Large intestine (tissue), 3 donors: ENCODE data around the gene NR1I3. TPM values are rescaled to one million over a fixed set of nuclear protein-coding genes. Genes with fewer than 3 reads are reported as not detected.
"Not testable (repeated sequence)": the region's sequence is repeated elsewhere in the genome, so short reads cannot be mapped to it uniquely, and the experiment has no call there.

Experiments
- DNase-seq, 2 donors: peaks; one replicate each; pipeline versions ENCODE4 v3.0.0 to v3.0.0-alpha.2; 2013
- H3K27ac ChIP-seq: one replicate; pipeline ENCODE4 v1.5.1; 2013; ENCODE audit warnings: low read length
- H3K27me3 ChIP-seq: 2 replicates; pipeline ENCODE4 v1.6.1; 2013; ENCODE audit warnings: low read length; ENCODE audit not compliant: control insufficient read depth, insufficient read depth
- H3K36me3 ChIP-seq: 2 replicates; pipeline ENCODE4 v1.6.1; 2013; ENCODE audit warnings: low read length; ENCODE audit not compliant: control insufficient read depth, insufficient read depth
- H3K4me1 ChIP-seq: one replicate; pipeline ENCODE4 v1.6.1; 2013; ENCODE audit warnings: low read length; ENCODE audit not compliant: control insufficient read depth, insufficient read depth
- H3K4me3 ChIP-seq: one replicate; pipeline ENCODE4 v1.5.1; 2013; ENCODE audit warnings: low read length
- H3K9me3 ChIP-seq: one replicate; pipeline ENCODE4 v1.6.1; 2013; ENCODE audit warnings: mild to moderate bottlenecking, low read depth, low read length, moderate library complexity; ENCODE audit not compliant: control insufficient read depth
- WGBS: methylation state at CpG from one replicate; pipeline ENCODE4 v1.1.5; 2013; ENCODE audit warnings: low lambda C conversion rate; ENCODE audit not compliant: insufficient coverage; 5-methylcytosine and 5-hydroxymethylcytosine counted together
- polyA plus RNA-seq: library from polyadenylated mRNA; unstranded; fragments of 120-200 nt; gene quantifications from one replicate; pipeline ENCODE4 v1.2.1, GENCODE V29; 2013

Gene NR1I3
- polyA plus RNA-seq, 1 donor = 13.1 TPM

DNA sequence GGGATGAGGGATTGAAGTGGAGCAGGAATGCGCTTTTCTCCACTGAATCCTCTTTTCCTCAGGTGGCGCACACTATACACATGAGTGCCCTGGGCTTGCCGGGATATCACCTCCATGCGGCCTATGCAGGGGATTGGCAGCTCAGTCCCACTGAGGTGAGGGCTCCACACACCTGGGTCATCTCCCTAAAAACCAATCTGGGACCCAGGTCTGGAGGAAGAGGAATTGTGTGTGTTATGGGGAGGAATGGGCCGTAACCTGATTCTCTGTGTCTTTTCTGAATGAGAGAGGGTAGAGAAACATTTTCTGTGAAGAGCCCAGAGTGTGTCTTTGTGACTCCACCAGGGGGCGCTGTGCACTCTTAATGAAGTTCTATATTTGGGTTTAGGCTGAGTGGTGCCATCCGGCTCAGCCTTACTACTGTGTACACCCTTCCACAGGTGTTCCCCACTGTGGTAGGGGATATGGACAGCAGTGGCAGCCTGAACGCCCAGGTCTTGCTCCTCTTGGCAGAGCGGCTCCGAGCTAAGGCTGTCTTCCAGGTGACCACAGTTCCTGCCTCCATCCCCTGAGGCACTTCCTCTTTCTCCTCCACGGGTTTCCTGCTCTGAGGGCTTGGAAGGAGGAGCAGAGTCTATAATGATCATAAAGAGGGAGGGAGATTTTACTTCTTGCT lies 10.7 kb downstream of the NR1I3 start:
- Histone ChIP-seq H3K4me1 (peaks cover 68% of the 10 kb centered on the region), H3K9me3 (no peaks in the 10 kb centered on the region), H3K36me3 (peaks cover 31% of the 10 kb centered on the region), H3K4me3 (peak overlapping the region; percentile 77), H3K27me3 (no peaks in the 10 kb centered on the region), H3K27ac (peak overlapping the region; percentile 46)
- DNase-seq = peak in 1 of 2 donors; percentile 76
- no CpG with 5 or more reads among the region's 11 CpGs for WGBS

DNA sequence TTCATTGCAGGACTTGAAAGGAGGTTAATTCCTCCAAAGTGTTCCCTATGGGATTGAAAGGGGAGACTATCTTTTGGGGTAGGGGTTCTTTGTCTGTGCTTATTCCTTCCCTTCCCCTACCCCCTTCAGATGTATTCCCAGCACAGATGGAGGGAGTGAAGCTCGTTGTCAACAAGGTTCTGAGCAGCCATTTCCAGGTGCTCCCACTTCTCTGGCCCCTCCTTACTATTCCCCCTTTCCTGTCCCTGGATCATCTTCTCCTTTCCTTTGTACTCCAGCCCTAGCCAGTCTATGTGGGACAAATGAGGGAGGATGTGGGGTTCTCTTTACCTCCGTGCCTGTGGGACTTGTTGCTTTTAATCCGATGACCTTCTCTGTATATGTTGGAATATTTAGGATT lies 11.2 kb downstream of the NR1I3 start:
- Histone ChIP-seq H3K27me3 (no peaks in the 10 kb centered on the region), H3K9me3 (no peaks in the 10 kb centered on the region), H3K27ac (peak overlapping the region; percentile 46), H3K36me3 (peaks cover 31% of the 10 kb centered on the region), H3K4me1 (peaks cover 68% of the 10 kb centered on the region), H3K4me3 (peak overlapping the region; percentile 77)
- no CpG with 5 or more reads among the region's 3 CpGs for WGBS
- no peak for DNase-seq

DNA sequence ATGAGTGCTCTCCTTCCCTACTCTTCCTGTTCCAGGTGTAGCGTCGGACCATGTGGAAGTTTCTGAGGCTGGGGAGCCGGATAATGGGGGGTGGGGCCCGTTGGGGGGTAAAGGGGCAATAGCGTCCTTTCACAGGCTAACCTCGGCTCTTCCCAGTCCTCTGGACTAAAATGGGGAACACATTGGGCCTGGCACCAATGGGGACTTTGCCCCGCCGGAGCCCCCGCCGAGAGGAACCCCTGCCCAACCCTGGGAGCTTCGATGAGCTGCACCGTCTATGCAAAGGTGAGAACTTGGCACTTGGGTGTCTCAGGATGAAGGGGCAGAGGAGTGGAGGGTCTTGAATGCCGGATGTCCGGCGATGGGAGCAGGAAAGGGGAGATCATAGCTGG lies 11.7 kb downstream of the NR1I3 start:
- WGBS = no CpG with 5 or more reads among the region's 15 CpGs
- Histone ChIP-seq H3K36me3 (peaks cover 31% of the 10 kb centered on the region), H3K27me3 (no peaks in the 10 kb centered on the region), H3K4me1 (peaks cover 68% of the 10 kb centered on the region), H3K9me3 (no peaks in the 10 kb centered on the region), H3K27ac (peak overlapping the region; percentile 46), H3K4me3 (peak overlapping the region; percentile 77)
- no peak for DNase-seq

DNA sequence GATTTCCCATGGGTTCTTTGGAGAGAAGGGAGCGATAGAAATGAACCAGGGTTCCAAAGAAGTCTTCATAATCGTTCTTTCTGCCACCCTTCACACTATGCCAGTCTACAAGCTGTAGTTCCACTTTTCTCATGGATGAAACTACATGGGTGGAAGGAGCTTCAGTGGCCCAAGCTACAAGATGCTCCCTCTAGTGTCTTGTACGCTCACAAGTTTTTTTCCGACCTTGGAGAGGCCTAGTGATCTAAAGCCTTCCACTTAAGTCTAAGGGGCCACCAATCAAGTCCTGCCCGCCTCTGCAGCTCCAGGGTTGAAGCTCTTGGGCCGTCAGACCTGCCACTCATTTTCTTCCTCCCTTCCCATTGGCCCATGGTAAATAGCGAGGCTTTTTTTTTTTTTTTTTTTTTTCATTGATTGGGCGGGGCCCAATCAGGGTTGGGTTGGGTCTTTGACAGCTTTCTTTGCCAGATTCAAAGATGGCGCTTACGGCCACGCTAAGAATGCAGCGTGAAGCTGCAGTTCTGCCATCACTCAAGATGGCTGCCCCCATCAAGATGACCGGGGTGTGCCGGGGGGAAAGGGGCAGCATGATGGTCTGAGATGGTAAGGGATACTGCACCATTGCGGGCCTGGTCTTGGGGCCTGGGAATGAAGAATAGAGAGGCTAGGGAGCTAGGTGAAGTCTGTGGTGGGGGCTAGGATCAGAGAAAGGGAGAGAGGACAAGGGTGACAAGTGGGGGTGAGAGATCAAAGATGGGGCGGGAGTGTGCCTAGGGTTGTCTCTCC lies 12.3 kb downstream of the NR1I3 start, which contains the start of gene TOMM40L:
Gene TOMM40L, plus strand, starts transcription at position 527 of the 786 bp plus-strand sequence. CDS start 430 bp downstream, outside the sequence.
- peaks cover 28% of the 10 kb centered on the region for H3K36me3 ChIP-seq
- WGBS = 0% methylated on average over 1 of the region's 16 CpGs

DNA sequence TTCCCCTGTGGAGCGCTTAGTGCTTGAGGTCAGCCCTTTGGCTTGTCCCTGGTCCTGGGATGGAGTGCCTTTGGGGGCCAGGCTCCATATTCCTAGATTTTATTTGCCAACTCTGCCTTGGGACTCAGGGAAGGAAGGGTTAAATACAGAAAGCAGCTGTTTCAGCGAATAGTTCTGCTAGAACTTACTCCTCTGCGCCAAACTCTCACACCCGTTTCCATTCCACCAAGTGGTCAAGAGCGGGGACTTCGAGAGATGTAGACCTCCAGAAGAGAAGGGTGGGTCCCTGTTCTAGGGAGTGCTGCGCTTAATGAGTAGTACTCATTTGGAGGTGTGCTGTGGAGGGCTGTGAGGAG lies 12.8 kb downstream of the NR1I3 start:
- no CpG with 5 or more reads among the region's 7 CpGs for WGBS
- no peak for DNase-seq
- Histone ChIP-seq H3K27ac (peak overlapping the region; percentile 95), H3K27me3 (no peaks in the 10 kb centered on the region), H3K36me3 (peaks cover 22% of the 10 kb centered on the region), H3K4me3 (no peak overlapping the region), H3K4me1 (peaks cover 73% of the 10 kb centered on the region), H3K9me3 (no peaks in the 10 kb centered on the region)

More for the DNA sequence above, 12.3 kb downstream of the NR1I3 start, which contains the start of gene TOMM40L:
- H3K27ac ChIP-seq = peak within 1 kb of the TSS; percentile 95
- no peaks in the 10 kb centered on the region for H3K27me3 ChIP-seq
- peaks cover 70% of the 10 kb centered on the region for H3K4me1 ChIP-seq
- peak; percentile 98 to 99 for DNase-seq
- H3K4me3 ChIP-seq = peak within 1 kb of the TSS; percentile 77
- no peaks in the 10 kb centered on the region for H3K9me3 ChIP-seq

DNA sequence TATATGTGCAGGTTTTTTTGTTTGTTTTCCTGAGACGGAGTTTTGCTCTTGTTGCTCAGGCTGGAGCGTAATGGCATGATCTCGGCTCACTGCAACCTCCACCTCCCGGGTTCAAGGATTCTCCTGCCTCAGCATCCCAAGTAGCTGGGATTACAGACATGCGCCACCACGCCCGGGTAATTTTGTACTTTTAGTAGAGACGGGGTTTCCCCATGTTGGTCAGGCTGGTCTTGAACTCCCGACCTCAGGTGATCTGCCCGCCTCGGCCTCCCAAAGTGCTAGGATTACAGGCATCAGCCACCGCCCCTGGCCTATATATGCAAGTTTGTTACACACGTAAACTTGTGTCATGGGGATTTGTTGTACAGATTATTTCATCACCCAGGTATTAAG lies 13.3 kb downstream of the NR1I3 start:
- DNase-seq, H3K9me3 ChIP-seq, H3K4me3 ChIP-seq, H3K27me3 ChIP-seq: not testable (repeated sequence)
- 30% methylated on average over 2 of the region's 13 CpGs for WGBS
- Histone ChIP-seq H3K4me1 (peaks cover 72% of the 10 kb centered on the region), H3K36me3 (peaks cover 18% of the 10 kb centered on the region), H3K27ac (peak overlapping the region; percentile 95)

DNA sequence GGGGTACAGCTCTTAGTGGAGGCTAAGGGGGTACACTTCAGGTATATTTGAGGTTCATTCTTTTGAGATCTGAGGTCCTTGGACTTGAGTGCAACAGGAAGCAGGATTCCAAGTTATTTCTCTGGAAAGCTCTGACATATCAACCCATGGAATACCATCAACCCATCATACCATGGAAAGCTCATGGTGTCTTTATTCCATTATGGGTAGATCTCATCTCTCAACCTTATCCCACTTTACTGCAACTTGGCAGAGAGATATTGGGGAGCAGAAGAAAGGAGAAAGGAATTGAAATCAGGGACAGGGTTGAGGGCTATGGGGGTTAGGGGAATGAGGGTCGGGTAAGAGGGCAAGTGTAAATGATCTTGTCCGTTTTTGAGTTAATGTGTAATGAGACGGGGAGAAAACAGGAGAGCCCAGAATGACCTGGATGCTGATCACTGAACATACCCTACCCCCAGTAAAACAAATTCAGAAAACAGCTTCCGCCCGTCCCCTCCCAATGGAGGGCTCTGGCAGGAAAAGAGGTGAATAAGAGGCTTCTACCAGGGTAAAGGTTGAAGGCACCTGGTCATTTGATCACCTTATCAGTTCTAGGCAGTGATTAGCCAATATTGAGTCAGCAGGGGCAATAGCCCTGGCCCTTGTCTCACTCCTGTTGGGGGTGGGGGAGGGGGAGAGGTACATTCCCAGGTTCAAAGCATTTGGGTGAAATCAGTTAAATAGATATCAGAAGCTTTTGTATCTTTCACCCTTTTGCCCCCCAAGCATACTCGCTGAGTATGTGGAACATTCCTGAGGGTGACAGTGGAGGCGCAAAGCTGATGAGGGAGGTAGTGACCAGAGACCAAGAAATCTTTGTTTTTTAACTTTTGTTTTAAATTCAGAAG lies 14.0 kb downstream of the NR1I3 start:
- Histone ChIP-seq H3K27me3 (no peaks in the 10 kb centered on the region), H3K36me3 (peaks cover 12% of the 10 kb centered on the region), H3K4me1 (peaks cover 73% of the 10 kb centered on the region), H3K9me3 (no peaks in the 10 kb centered on the region), H3K4me3 (no peak overlapping the region), H3K27ac (peak overlapping the region; percentile 95)
- 20% methylated on average over 1 of the region's 7 CpGs for WGBS
- DNase-seq = peak; percentile 85 to 93

DNA sequence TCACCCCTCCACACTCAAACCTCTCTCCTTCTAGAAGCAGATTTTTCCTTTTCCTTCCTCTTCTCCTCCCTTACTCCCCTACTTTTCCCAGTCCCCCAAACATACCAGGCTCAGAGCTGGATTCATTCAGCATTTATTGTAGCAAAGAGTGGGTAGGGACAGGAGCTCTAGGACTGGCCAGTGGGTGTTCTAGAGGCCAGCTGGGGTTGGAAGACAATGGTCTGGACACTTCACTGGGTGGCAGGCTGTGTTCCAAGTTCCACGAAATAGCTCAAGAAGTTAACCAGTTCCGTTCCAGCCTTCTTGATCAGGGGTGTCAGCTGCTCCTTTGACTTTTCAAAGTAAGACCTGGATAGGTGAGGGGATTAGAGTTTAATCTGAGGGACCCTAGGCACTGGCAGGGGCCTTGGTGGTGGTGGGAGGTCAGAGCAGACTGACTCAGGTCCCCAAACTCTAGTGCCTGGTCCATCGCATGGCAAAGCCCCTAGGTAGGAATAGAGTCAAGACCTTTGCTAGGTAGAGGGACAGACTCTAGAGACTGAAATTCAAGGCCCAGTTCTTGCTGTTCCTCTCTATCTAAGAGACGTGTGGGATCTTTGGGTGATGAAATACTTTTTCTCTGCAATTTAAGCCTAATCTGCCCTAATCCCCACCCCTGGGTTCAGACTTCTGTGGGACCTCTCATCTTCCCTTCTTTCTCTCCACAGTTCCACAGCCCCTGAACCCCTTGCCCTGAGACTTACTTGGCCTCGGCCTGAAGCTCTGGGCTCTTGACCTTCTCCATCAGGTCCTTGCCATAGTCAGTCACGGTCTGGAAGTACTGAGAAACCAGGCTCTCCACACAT lies 15.6 kb downstream of the NR1I3 start:
- H3K27ac ChIP-seq = peak overlapping the region; percentile 95
- no peaks in the 10 kb centered on the region for H3K27me3 ChIP-seq
- WGBS = no CpG with 5 or more reads among the region's 6 CpGs
- no peak for DNase-seq
- H3K9me3 ChIP-seq = no peaks in the 10 kb centered on the region
- H3K4me1 ChIP-seq = peaks cover 73% of the 10 kb centered on the region
- no peak overlapping the region for H3K4me3 ChIP-seq
- no peaks in the 10 kb centered on the region for H3K36me3 ChIP-seq

DNA sequence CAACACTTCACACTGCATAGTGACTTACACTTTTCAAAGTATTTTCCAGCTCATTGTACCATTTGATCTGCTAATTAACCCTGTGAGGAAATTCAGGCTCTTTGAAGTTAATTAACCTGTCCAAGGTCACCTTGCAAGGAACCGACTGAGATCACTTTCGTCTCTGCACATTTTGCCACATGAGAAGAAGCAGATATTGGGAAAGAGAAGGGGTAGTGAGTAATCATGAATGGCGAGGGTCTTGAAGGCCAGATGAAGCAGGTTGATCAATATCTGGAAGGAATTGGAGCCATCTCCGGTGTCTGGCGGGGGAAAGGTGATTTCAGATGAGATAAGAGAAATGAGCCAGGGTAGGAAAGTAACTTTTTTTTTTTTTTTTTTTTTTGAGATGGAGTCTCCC lies 18.0 kb downstream of the NR1I3 start:
- WGBS = no CpG with 5 or more reads among the region's 5 CpGs
- H3K27me3 ChIP-seq = no peaks in the 10 kb centered on the region
- H3K4me3 ChIP-seq = no peak overlapping the region
- no peaks in the 10 kb centered on the region for H3K9me3 ChIP-seq
- H3K27ac ChIP-seq = peak overlapping the region; percentile 89
- no peak for DNase-seq
- peaks cover 4% of the 10 kb centered on the region for H3K36me3 ChIP-seq
- peaks cover 69% of the 10 kb centered on the region for H3K4me1 ChIP-seq
